OCI-LY7 (cell line): Measurements from ENCODE around the gene C1orf159.

Experiments
- EZH2phosphoT487 ChIP-seq: fragments of 200-600 bp; sonication (generic); IDR thresholded peaks from 2 replicates; pipeline ENCODE4 v1.6.1; 2018; ENCODE audit warnings: low read depth, borderline replicate concordance, mild to moderate bottlenecking, mixed run types, antibody characterized with exemption, low read length, moderate library complexity, mixed read lengths
- TF ChIP-seq, protein P1 (sequence below): fragments of 200-600 bp; sonication (generic); conservative IDR thresholded peaks from 2 replicates; pipeline ENCODE4 v1.5.1; 2014; ENCODE audit warnings: mild to moderate bottlenecking, antibody characterized with exemption, low read length, moderate library complexity, mixed read lengths

DNA sequence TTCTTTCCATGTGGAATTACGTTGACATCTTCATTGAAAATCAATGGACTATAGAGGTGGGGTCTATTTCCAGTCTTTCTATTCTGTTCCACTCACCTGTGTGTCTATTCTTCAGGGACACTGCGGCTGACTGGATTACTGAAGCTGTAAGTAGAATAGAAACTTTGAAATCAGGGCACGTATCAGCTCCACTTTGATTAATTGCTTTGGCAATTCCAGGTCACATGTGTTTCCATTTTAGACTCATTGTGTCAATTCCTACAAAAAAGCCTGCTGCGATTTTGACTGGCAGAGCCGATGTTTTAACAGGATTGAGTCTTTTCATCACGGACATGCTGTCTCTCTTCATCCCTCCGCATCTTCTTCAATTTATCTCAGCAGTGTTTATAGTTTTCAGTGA, 20.9 kb downstream of the C1orf159 start:
- TF ChIP-seq, protein P1, sequence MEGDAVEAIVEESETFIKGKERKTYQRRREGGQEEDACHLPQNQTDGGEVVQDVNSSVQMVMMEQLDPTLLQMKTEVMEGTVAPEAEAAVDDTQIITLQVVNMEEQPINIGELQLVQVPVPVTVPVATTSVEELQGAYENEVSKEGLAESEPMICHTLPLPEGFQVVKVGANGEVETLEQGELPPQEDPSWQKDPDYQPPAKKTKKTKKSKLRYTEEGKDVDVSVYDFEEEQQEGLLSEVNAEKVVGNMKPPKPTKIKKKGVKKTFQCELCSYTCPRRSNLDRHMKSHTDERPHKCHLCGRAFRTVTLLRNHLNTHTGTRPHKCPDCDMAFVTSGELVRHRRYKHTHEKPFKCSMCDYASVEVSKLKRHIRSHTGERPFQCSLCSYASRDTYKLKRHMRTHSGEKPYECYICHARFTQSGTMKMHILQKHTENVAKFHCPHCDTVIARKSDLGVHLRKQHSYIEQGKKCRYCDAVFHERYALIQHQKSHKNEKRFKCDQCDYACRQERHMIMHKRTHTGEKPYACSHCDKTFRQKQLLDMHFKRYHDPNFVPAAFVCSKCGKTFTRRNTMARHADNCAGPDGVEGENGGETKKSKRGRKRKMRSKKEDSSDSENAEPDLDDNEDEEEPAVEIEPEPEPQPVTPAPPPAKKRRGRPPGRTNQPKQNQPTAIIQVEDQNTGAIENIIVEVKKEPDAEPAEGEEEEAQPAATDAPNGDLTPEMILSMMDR: no peak
- TF ChIP-seq EZH2phosphoT487: no peak
